K562 (cell line): ENCODE measurements around the gene DSCAM. TPM values are rescaled to one million over a fixed set of nuclear protein-coding genes. Genes with fewer than 3 reads are reported as not detected.

Experiments used
- ATAC-seq: fragments of 200-7000 bp; cut with Tn5 transposase; 3 replicates; pipeline ENCODE4 v1.9.1; 2020; ENCODE audit warnings: moderate library complexity
- BruUV-seq: library from RNA; stranded (reverse); fragments of 400-500 nt; replicated peaks from 2 replicates; lab custom pipeline; 2021; lab: Mats Ljungman, UMichigan
- CTCF ChIA-PET: fragments of 300-600 bp; formaldehyde crosslinking; extraction: SDS; loops from one replicate; lab custom pipeline; 2021; ENCODE audit warnings: low intra/inter-chr PET ratio; lab: Yijun Ruan, JAX
- POLR2A ChIA-PET: fragments of 300-600, 350-650 bp; sonication (Branson Sonifier 250); formaldehyde crosslinking; extraction: SDS; loops from one replicate; lab custom pipeline; 2021; ENCODE audit warnings: antibody characterized with exemption, inconsistent platforms; lab: Yijun Ruan, JAX
- DNase-seq, 4 experiments: peaks; one replicate each; pipeline versions ENCODE4 v3.0.0 to v3.0.0-alpha.2; 2011 to 2018; ENCODE audit warnings: low spot score in 3 of 4, mixed read lengths in 3 of 4; ENCODE audit errors: extremely low read depth in 1 of 4
- FAIRE-seq: peaks from 2 replicates; lab custom pipeline; 2011; peaks lifted over from hg19 to GRCh38; lab: Jason Lieb, UNC
- H2AFZ ChIP-seq: 2 replicates; pipeline ENCODE4 v1.6.0; 2011; ENCODE audit warnings: low read depth, low read length, control low read depth, inconsistent platforms
- H3K27ac ChIP-seq: fragments of 200-600 bp; 3 replicates; pipeline ENCODE4 v1.8.0; 2011; ENCODE audit warnings: low read depth, mild to moderate bottlenecking, control low read depth, inconsistent platforms, low read length, moderate library complexity, mixed read lengths; ENCODE audit errors: extremely low read depth
- H3K27me3 ChIP-seq, 2 experiments: fragments of 300-600 bp in 1 of 2; 2 replicates in 1 of 2; 3 replicates in 1 of 2; pipeline versions ENCODE4 v1.6.0 to v1.8.0; 2011; ENCODE audit warnings: inconsistent platforms in 2 of 2, low read length in 2 of 2, mild to moderate bottlenecking in 1 of 2, mixed read lengths in 1 of 2, moderate library complexity in 1 of 2; ENCODE audit not compliant: control insufficient read depth in 2 of 2, insufficient read depth in 2 of 2
- H3K36me3 ChIP-seq: fragments of 300-600 bp; 3 replicates; pipeline ENCODE4 v1.8.0; 2011; ENCODE audit warnings: mild to moderate bottlenecking, low read length, inconsistent platforms; ENCODE audit not compliant: control insufficient read depth, insufficient read depth
- H3K4me1 ChIP-seq, 2 experiments: fragments of 200-600 bp in 1 of 2; replicated peaks in 1 of 2; 2 replicates in 1 of 2; 3 replicates in 1 of 2; pipeline versions ENCODE4 v1.5.1 to v1.8.0; 2011; ENCODE audit warnings: inconsistent platforms in 2 of 2, low read length in 2 of 2, mild to moderate bottlenecking in 1 of 2, mixed read lengths in 1 of 2, moderate library complexity in 1 of 2; ENCODE audit not compliant: control insufficient read depth in 2 of 2, insufficient read depth in 2 of 2
- H3K4me2 ChIP-seq: 2 replicates; pipeline ENCODE4 v1.6.1; 2011; ENCODE audit warnings: low read length, control low read depth, inconsistent platforms, mixed read lengths; ENCODE audit not compliant: insufficient read depth
- H3K4me3 ChIP-seq: fragments of 200-600 bp; sonication (generic), shearing (Covaris generic); 2 replicates; pipeline ENCODE4 v1.5.1; 2016; ENCODE audit warnings: control low read depth, inconsistent platforms
- H3K79me2 ChIP-seq: fragments of 200-600 bp; 3 replicates; pipeline ENCODE4 v1.8.0; 2011; ENCODE audit warnings: low read length, inconsistent platforms; ENCODE audit not compliant: control insufficient read depth, insufficient read depth
- H3K9ac ChIP-seq, 2 experiments: 2 replicates each; pipeline versions ENCODE4 v1.6.0 to v1.6.1; 2011; ENCODE audit warnings: low read depth in 2 of 2, low read length in 2 of 2, control low read depth in 1 of 2, inconsistent platforms in 1 of 2, mild to moderate bottlenecking in 1 of 2, mixed read lengths in 1 of 2; ENCODE audit not compliant: insufficient read depth in 1 of 2
- H3K9me1 ChIP-seq: one replicate; pipeline ENCODE4 v1.6.0; 2011; ENCODE audit warnings: inconsistent platforms, mild to moderate bottlenecking, low read length, moderate library complexity; ENCODE audit not compliant: control insufficient read depth, insufficient read depth
- H3K9me3 ChIP-seq: replicated peaks from 2 replicates; pipeline ENCODE4 v1.5.1; 2011; ENCODE audit warnings: low read depth, low read length, inconsistent platforms; ENCODE audit not compliant: control insufficient read depth, insufficient read depth
- H4K20me1 ChIP-seq: replicated peaks from 2 replicates; pipeline ENCODE4 v1.6.1; 2011; ENCODE audit warnings: low read length, inconsistent platforms, mixed read lengths; ENCODE audit not compliant: control insufficient read depth, insufficient read depth
- AFF1 ChIP-seq, 2 experiments: fragments of 450-650 bp; IDR thresholded peaks; 2 replicates each; pipeline ENCODE4 v1.6.1; 2018; ENCODE audit warnings: mild to moderate bottlenecking in 2 of 2, low read depth in 1 of 2; ENCODE audit not compliant: partially characterized antibody in 2 of 2
- BRF1 ChIP-seq: IDR thresholded peaks from 3 replicates; pipeline ENCODE4 v1.6.1; 2011; ENCODE audit warnings: borderline replicate concordance, mild to moderate bottlenecking; ENCODE audit not compliant: insufficient read length; ENCODE audit errors: extremely low read depth
- DNMT1 ChIP-seq: fragments of 450-650 bp; IDR thresholded peaks from 2 replicates; pipeline ENCODE4 v1.6.1; 2016; ENCODE audit warnings: antibody characterized with exemption, mild to moderate bottlenecking
- HEY1 ChIP-seq: fragments of 250-450 bp; sonication (Bioruptor Pico); IDR thresholded peaks from 2 replicates; pipeline ENCODE4 v1.5.0; 2020; ENCODE audit warnings: mild to moderate bottlenecking, moderate library complexity, borderline replicate concordance
- KAT7 ChIP-seq: sonication (generic); formaldehyde crosslinking; IDR thresholded peaks from 2 replicates; pipeline ENCODE4 v1.8.0; 2022; ENCODE audit warnings: missing genetic modification reagents, mild to moderate bottlenecking, borderline replicate concordance
- PRMT5 ChIP-seq: sonication (generic); formaldehyde crosslinking; IDR thresholded peaks from 2 replicates; pipeline ENCODE4 v1.5.0; 2020; ENCODE audit warnings: missing genetic modification reagents
- RAD51 ChIP-seq: fragments of 450-650 bp; IDR thresholded peaks from 2 replicates; pipeline ENCODE4 v1.7.1; 2016; ENCODE audit warnings: low read depth, mild to moderate bottlenecking, borderline replicate concordance
- THAP12 ChIP-seq: fragments of 250-450 bp; sonication (Bioruptor Pico); IDR thresholded peaks from 2 replicates; pipeline ENCODE4 v1.9.0; 2021; ENCODE audit warnings: mild to moderate bottlenecking, inconsistent platforms
- ZKSCAN1 ChIP-seq: fragments of 150-350 bp; IDR thresholded peaks from 2 replicates; pipeline ENCODE4 v1.6.1; 2016; ENCODE audit warnings: low read depth, low read length
- ZNF311 ChIP-seq: fragments of 250-450 bp; sonication (Bioruptor Pico); IDR thresholded peaks from 2 replicates; pipeline ENCODE4 v1.4.0; 2020; ENCODE audit warnings: mild to moderate bottlenecking, moderate library complexity
- ZNF518B ChIP-seq: fragments of 250-450 bp; sonication (Bioruptor Pico); IDR thresholded peaks from 2 replicates; pipeline ENCODE4 v1.5.0; 2021; ENCODE audit warnings: mild to moderate bottlenecking, moderate library complexity
- ZNF695 ChIP-seq: fragments of 450-650 bp; formaldehyde crosslinking; IDR thresholded peaks from 2 replicates; pipeline ENCODE4 v1.4.0; 2020; ENCODE audit warnings: mild to moderate bottlenecking, moderate library complexity
- ZNF75A ChIP-seq: fragments of 450-650 bp; formaldehyde crosslinking; IDR thresholded peaks from 2 replicates; pipeline ENCODE4 v1.4.0; 2020; ENCODE audit warnings: mild to moderate bottlenecking
- WGBS: fragments of 100-300 bp; shearing (Covaris generic); methylation state at CpG from one replicate; pipeline ENCODE4 v1.1.6; 2016; ENCODE audit warnings: low coverage, mixed read lengths; ENCODE audit not compliant: insufficient coverage; ENCODE audit errors: missing lambda C conversion rate; 5-methylcytosine and 5-hydroxymethylcytosine counted together
- in situ Hi-C: fragments of 300-500 bp; cut with MboI; formaldehyde crosslinking; loops from 4 replicates; pipeline ENCODE4 v1.15.0; 2018; ENCODE audit warnings: inconsistent platforms, mixed read lengths
- intact Hi-C: fragments of 100-400 bp; cut with micrococcal nuclease; formaldehyde crosslinking; loops from 2 replicates; pipeline ENCODE4 v1.14.2; 2022
- polyA plus RNA-seq, 8 experiments: library from polyadenylated mRNA; depleted of rRNA in 4 of 8; stranded (reverse) in 5 of 8; unstranded in 3 of 8; fragments of >200 nt; fragmentation: Nextera tagmentation in 2 of 8; fragmentation: Illumina TruSeq in 1 of 8; extraction: Ambion mirVana in 2 of 8; extraction: Trizol in 1 of 8; gene quantifications; 2 replicates each; pipeline versions ENCODE4 v1.2.1 to v1.2.3, GENCODE V29; 2011 to 2014; ENCODE audit warnings: inconsistent platforms in 1 of 8, missing spikeins in 1 of 8
- total RNA-seq, 7 experiments: library from RNA; depleted of rRNA in 6 of 7; stranded (reverse); fragments of >200 nt in 6 of 7; fragmentation: Illumina TruSeq in 2 of 7; extraction: Trizol in 2 of 7; gene quantifications; 2 replicates each; pipeline versions ENCODE4 v1.2.1 to v1.2.3, GENCODE V29; 2011 to 2021; ENCODE audit warnings: low replicate concordance in 1 of 7

DSCAM gene
- total and polyA plus RNA-seq, 9 of the 15 experiments (the other 6 are each of a cell fraction or from before 2014, with no cell fraction given), result not detected

GRCh38 chr21:40837456-40837855, 9.5 kb downstream of the DSCAM start:
- in situ Hi-C loops, result no loop called here
- ATAC-seq (no peak), FAIRE-seq (no peak), DNase-seq (no peak)
- ChIA-PET CTCF (no interaction called here), POLR2A (no interaction called here)
- intact Hi-C loops, result no loop called here
- Histone ChIP-seq H3K4me2 (no peak overlapping the region), H3K4me3 (no peak overlapping the region), H3K36me3 (no peaks in the 10 kb centered on the region), H3K27me3 (no peaks in the 10 kb centered on the region), H3K9ac (no peak overlapping the region), H3K9me3 (peaks cover 2% of the 10 kb centered on the region; the same call in 1 of the 2 replicates), H3K9me1 (no peaks in the 10 kb centered on the region), H3K79me2 (no peaks in the 10 kb centered on the region), H3K27ac (no peak overlapping the region), H2AFZ (no peak overlapping the region), H4K20me1 (no peaks in the 10 kb centered on the region), H3K4me1 (no peaks in the 10 kb centered on the region)
- 0% methylated on average over 5 of the region's 5 CpGs for WGBS
- BruUV-seq, result no TSS peak
- no peak for TF ChIP-seq ZNF695 (CRISPR knock-in tag)
- no peak for TF ChIP-seq ZNF75A (CRISPR knock-in tag)
- TF ChIP-seq ZNF311 (CRISPR knock-in tag), result no peak
- TF ChIP-seq PRMT5 (CRISPR knock-in tag), result no peak
- no peak for TF ChIP-seq BRF1
- TF ChIP-seq DNMT1, result no peak
- TF ChIP-seq HEY1 (CRISPR knock-in tag), result no peak
- TF ChIP-seq RAD51, result no peak
- no peak for TF ChIP-seq KAT7
- no peak for TF ChIP-seq THAP12
- no peak for TF ChIP-seq AFF1 (IDR thresholded peaks at IDR 0.05; ENCODE audit: low read depth in 1 of 2, partially characterized antibody in 2 of 2)
- TF ChIP-seq ZKSCAN1, result no peak
- TF ChIP-seq ZNF518B (CRISPR knock-in tag), result no peak
